Endothelial cell (in vitro differentiated cells): ENCODE measurements around the gene CHODL. TPM values are rescaled to one million over a fixed set of nuclear protein-coding genes. Genes with fewer than 3 reads are reported as not detected.

Experiments used
- DNase-seq: peaks from one replicate; pipeline ENCODE4 v3.0.0; 2021; ENCODE audit warnings: low spot score
- H3K27ac Mint-ChIP-seq: one replicate; pipeline ENCODE4 v1.8.0; 2021; ENCODE audit warnings: mixed read lengths, inconsistent platforms; ENCODE audit not compliant: unreplicated experiment
- H3K27me3 Mint-ChIP-seq: one replicate; pipeline ENCODE4 v1.8.0; 2021; ENCODE audit warnings: mild to moderate bottlenecking, moderate library complexity, mixed read lengths, inconsistent platforms; ENCODE audit not compliant: unreplicated experiment
- H3K36me3 Mint-ChIP-seq: one replicate; pipeline ENCODE4 v1.8.0; 2021; ENCODE audit warnings: mild to moderate bottlenecking, low read depth, mixed read lengths, inconsistent platforms; ENCODE audit not compliant: unreplicated experiment
- H3K4me1 Mint-ChIP-seq: one replicate; pipeline ENCODE4 v1.8.0; 2021; ENCODE audit warnings: mild to moderate bottlenecking, mixed read lengths, inconsistent platforms; ENCODE audit not compliant: unreplicated experiment
- H3K4me3 Mint-ChIP-seq: one replicate; pipeline ENCODE4 v1.8.0; 2021; ENCODE audit warnings: mild to moderate bottlenecking, mixed read lengths, inconsistent platforms; ENCODE audit not compliant: unreplicated experiment
- H3K9me3 Mint-ChIP-seq: one replicate; pipeline ENCODE4 v1.8.0; 2021; ENCODE audit warnings: mixed read lengths, inconsistent platforms; ENCODE audit not compliant: unreplicated experiment
- CTCF ChIP-seq: fragments of 200-600 bp; sonication (generic); IDR thresholded peaks from one replicate; pipeline ENCODE4 v1.5.0; 2021; ENCODE audit warnings: antibody characterized with exemption; ENCODE audit not compliant: unreplicated experiment
- total RNA-seq: library from RNA; stranded (reverse); fragmentation: NEBNext Ultra II Directional; extraction: Animal tissue kit (Norgen Biotek cat#: 25700); gene quantifications from one replicate; pipeline ENCODE4 v1.2.1, GENCODE V29; 2021; ENCODE audit not compliant: unreplicated experiment

Gene CHODL
- total RNA-seq, 1 donor from 2014 or later: 0.46 TPM

DNA sequence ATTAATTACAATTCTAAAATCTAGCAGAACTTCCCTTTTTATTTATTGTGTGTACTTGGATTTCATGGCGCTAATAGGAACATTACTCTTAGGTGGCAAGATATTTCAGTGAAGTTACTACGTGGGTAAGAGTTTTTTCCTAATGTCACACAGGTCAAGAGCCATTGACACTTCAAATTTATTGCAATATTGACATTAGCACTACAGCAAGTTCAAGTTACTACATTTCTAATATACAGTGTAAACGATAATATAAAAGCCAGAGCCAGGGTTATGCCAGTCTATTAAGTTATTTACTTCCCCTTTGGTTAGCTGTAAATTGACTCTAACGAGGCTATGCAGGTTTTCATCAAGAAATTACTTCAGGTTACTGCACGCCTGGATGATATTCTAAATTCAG lies 29.7 kb downstream of the CHODL start:
- Mint-ChIP-seq H3K36me3 (no peaks in the 10 kb centered on the region), H3K4me1 (no peaks in the 10 kb centered on the region), H3K27ac (no peak overlapping the region), H3K4me3 (no peak overlapping the region), H3K27me3 (no peaks in the 10 kb centered on the region), H3K9me3 (no peaks in the 10 kb centered on the region)
- no peak for DNase-seq
- TF ChIP-seq CTCF: no peak

- H3K27me3 Mint-ChIP-seq: no peaks in the 10 kb centered on the region
- H3K36me3 Mint-ChIP-seq: no peaks in the 10 kb centered on the region
- no peak for TF ChIP-seq CTCF
- no peak for DNase-seq
- H3K4me3 Mint-ChIP-seq: no peak overlapping the region
- no peaks in the 10 kb centered on the region for H3K4me1 Mint-ChIP-seq
- H3K9me3 Mint-ChIP-seq: no peaks in the 10 kb centered on the region
- no peak overlapping the region for H3K27ac Mint-ChIP-seq
Observed at GRCh38 chr21:18275781-18276180, 31.1 kb downstream of the CHODL start.

DNA sequence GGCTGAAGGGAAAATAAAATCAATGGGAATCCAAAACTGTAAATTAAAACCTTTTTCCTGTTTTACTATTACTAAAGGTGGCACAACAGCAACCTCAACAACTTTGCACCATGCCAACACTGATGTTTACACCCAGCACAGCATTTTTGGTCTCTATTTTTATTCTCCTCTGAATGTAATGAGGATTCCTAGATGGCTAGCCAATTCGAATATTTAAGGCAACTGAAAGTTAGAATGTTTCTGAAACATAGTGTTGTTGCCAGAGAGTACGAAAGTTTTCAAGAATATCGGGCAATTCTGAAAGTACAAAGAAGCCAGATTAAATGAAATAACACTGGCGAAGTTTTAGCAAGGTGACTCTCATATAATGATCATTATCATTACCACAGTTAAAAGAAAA lies 40.7 kb downstream of the CHODL start:
- no peaks in the 10 kb centered on the region for H3K9me3 Mint-ChIP-seq
- H3K36me3 Mint-ChIP-seq: no peaks in the 10 kb centered on the region

GRCh38 chr21:18289876-18290275 lies 45.2 kb downstream of the CHODL start:
- no peak for TF ChIP-seq CTCF
- Mint-ChIP-seq H3K4me3 (no peak overlapping the region), H3K27ac (no peak overlapping the region), H3K27me3 (no peaks in the 10 kb centered on the region), H3K9me3 (no peaks in the 10 kb centered on the region), H3K4me1 (no peaks in the 10 kb centered on the region), H3K36me3 (no peaks in the 10 kb centered on the region)
- DNase-seq: no peak

More for the DNA sequence above, 40.7 kb downstream of the CHODL start:
- Mint-ChIP-seq H3K27ac (no peak overlapping the region), H3K27me3 (no peaks in the 10 kb centered on the region), H3K4me3 (no peak overlapping the region), H3K4me1 (no peaks in the 10 kb centered on the region)
- no peak for DNase-seq
- no peak for TF ChIP-seq CTCF

DNA sequence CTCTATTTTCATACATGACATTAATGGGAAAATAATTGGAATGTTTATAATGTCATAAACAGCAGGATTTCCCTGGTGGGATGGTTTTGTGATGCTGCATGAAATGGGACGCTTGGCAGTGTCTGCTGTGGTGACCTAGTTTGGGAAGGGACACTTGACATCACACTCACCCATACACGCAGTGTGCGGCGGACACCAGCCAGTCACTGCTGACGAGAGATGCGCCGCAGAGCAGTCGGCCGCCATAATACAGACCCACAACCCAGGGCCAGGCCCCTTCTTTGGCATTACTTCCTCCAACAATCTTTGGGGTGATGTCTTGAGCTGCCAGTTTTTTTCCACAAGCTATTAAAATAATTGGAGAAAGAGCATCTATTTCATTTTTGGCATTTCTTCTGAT lies 49.5 kb downstream of the CHODL start:
- TF ChIP-seq CTCF: no peak
- Mint-ChIP-seq H3K36me3 (no peaks in the 10 kb centered on the region), H3K9me3 (no peaks in the 10 kb centered on the region), H3K27me3 (no peaks in the 10 kb centered on the region), H3K4me1 (no peaks in the 10 kb centered on the region), H3K4me3 (no peak overlapping the region), H3K27ac (no peak overlapping the region)
- DNase-seq: no peak
